Keratinocyte (primary cell): ENCODE results near the gene ADGRG1. TPM values are rescaled to one million over a fixed set of nuclear protein-coding genes. Genes with fewer than 3 reads are reported as not detected.

ENCODE experiments used
- DNase-seq: peaks from one replicate; pipeline ENCODE4 v3.0.0-alpha.2; 2011; ENCODE audit warnings: low read depth, missing footprints, low spot score
- FAIRE-seq: peaks from 2 replicates; lab custom pipeline; 2011; peaks lifted over from hg19 to GRCh38; lab: Jason Lieb, UNC
- H2AFZ ChIP-seq: 2 replicates; pipeline ENCODE4 v1.6.0; 2012; ENCODE audit warnings: low read length, control low read depth, inconsistent platforms; ENCODE audit not compliant: control insufficient read depth
- H3K27ac ChIP-seq: 2 replicates; pipeline ENCODE4 v1.5.1; 2011; ENCODE audit warnings: low read length; ENCODE audit not compliant: control insufficient read depth, insufficient read depth
- H3K27me3 ChIP-seq: 3 replicates; pipeline ENCODE4 v1.6.0; 2011; ENCODE audit warnings: low read length; ENCODE audit not compliant: control insufficient read depth, insufficient read depth; ENCODE audit errors: extremely low read depth
- H3K36me3 ChIP-seq, 2 experiments: 2 replicates in 1 of 2; 3 replicates in 1 of 2; pipeline ENCODE4 v1.5.1; 2011; ENCODE audit warnings: low read length in 2 of 2, mild to moderate bottlenecking in 1 of 2; ENCODE audit not compliant: control insufficient read depth in 2 of 2, insufficient read depth in 2 of 2; ENCODE audit errors: extremely low read depth in 1 of 2
- H3K4me1 ChIP-seq: 3 replicates; pipeline ENCODE4 v1.5.1; 2011; ENCODE audit warnings: low read length; ENCODE audit not compliant: control insufficient read depth, insufficient read depth; ENCODE audit errors: extremely low read depth
- H3K4me2 ChIP-seq: 3 replicates; pipeline ENCODE4 v1.6.0; 2011; ENCODE audit warnings: low read depth, low read length; ENCODE audit not compliant: control insufficient read depth, insufficient read depth; ENCODE audit errors: extremely low read depth
- H3K4me3 ChIP-seq, 3 experiments: fragments of 200-600 bp in 1 of 3; sonication (generic) in 1 of 3; 2 replicates in 2 of 3; 3 replicates in 1 of 3; pipeline ENCODE4 v1.5.1; 2011 to 2016; ENCODE audit warnings: low read length in 3 of 3, mild to moderate bottlenecking in 3 of 3, control low read depth in 2 of 3, inconsistent platforms in 1 of 3, low read depth in 1 of 3, mixed read lengths in 1 of 3, mixed run types in 1 of 3, moderate library complexity in 1 of 3; ENCODE audit not compliant: control insufficient read depth in 2 of 3, insufficient read depth in 2 of 3; ENCODE audit errors: extremely low read depth in 1 of 3
- H3K79me2 ChIP-seq: 2 replicates; pipeline ENCODE4 v1.6.0; 2012; ENCODE audit warnings: low read length; ENCODE audit not compliant: control insufficient read depth, insufficient read depth
- H3K9ac ChIP-seq: 3 replicates; pipeline ENCODE4 v1.6.0; 2011; ENCODE audit warnings: low read length; ENCODE audit not compliant: control insufficient read depth, insufficient read depth; ENCODE audit errors: extremely low read depth
- H3K9me1 ChIP-seq: 3 replicates; pipeline ENCODE4 v1.6.0; 2011; ENCODE audit warnings: low read length; ENCODE audit not compliant: control insufficient read depth, insufficient read depth; ENCODE audit errors: extremely low read depth
- H3K9me3 ChIP-seq: 2 replicates; pipeline ENCODE4 v1.5.1; 2012; ENCODE audit warnings: low read depth, low read length; ENCODE audit not compliant: control insufficient read depth
- H4K20me1 ChIP-seq: 3 replicates; pipeline ENCODE4 v1.6.0; 2011; ENCODE audit warnings: low read length; ENCODE audit not compliant: control insufficient read depth, insufficient read depth; ENCODE audit errors: extremely low read depth
- CTCF ChIP-seq, 3 experiments: IDR thresholded peaks in 1 of 3; conservative IDR thresholded peaks in 1 of 3; optimal IDR thresholded peaks in 1 of 3; 2 replicates in 2 of 3; 3 replicates in 1 of 3; pipeline versions ENCODE3 to v1.5.1; 2011; ENCODE audit warnings: low read length in 3 of 3, mild to moderate bottlenecking in 3 of 3, moderate library complexity in 2 of 3, control low read depth in 1 of 3, inconsistent platforms in 1 of 3; ENCODE audit not compliant: insufficient read depth in 2 of 3; ENCODE audit errors: extremely low read depth in 1 of 3
- EZH2 ChIP-seq: IDR thresholded peaks from one replicate; pipeline ENCODE4 v1.6.1; 2012; ENCODE audit warnings: inconsistent platforms, mild to moderate bottlenecking, low read length, moderate library complexity
- dilution Hi-C: fragments of 300-500 bp; cut with MboI; formaldehyde crosslinking; loops from one replicate; pipeline ENCODE4 v1.7.0; 2020; ENCODE audit warnings: low sequenced_read_pairs; ENCODE audit not compliant: extremely low pct_ligation_motif_present
- polyA plus RNA-seq, 5 experiments: library from polyadenylated mRNA; depleted of rRNA in 3 of 5; stranded (reverse) in 3 of 5; stranded (forward) in 1 of 5; unstranded in 1 of 5; fragments of >200 nt; gene quantifications; 1 replicate in 1 of 5; 2 replicates in 3 of 5; 3 replicates in 1 of 5; pipeline versions ENCODE4 v1.2.1 to v1.2.3, GENCODE V29; 2011 to 2012; ENCODE audit warnings: missing spikeins in 2 of 5, low read depth in 1 of 5, low replicate concordance in 1 of 5

The ADGRG1 gene
- polyA plus RNA-seq, 1 donor (not counting 4 experiments of a cell fraction or from before 2014, with no cell fraction given): 28.4 TPM

GRCh38 chr16:57628783-57629293, 408 bp downstream of the ADGRG1 start:
- peak overlapping the region; percentile 89 for H3K4me2 ChIP-seq
- dilution Hi-C loops: no loop called here
- H2AFZ ChIP-seq: no peak overlapping the region
- no peaks in the 10 kb centered on the region for H3K27me3 ChIP-seq
- FAIRE-seq (no peak), DNase-seq (no peak)
- peaks cover 9 to 10% of the 10 kb centered on the region in 2 experiments for H3K36me3 ChIP-seq
- H3K4me1 ChIP-seq: peaks cover 35% of the 10 kb centered on the region
- peak overlapping the region; percentile 67 for H3K27ac ChIP-seq
- H3K9me3 ChIP-seq: no peaks in the 10 kb centered on the region
- peak overlapping the region; percentile 67 for H3K9ac ChIP-seq
- TF ChIP-seq CTCF (optimal IDR thresholded peaks at IDR 0.05 in 1 of 3, IDR thresholded peaks at IDR 0.05 in 1 of 3, conservative IDR thresholded peaks at IDR 0.05 in 1 of 3; ENCODE audit: extremely low read depth in 1 of 3, insufficient read depth in 2 of 3, low read length in 3 of 3) (no peak), EZH2 (no peak)
- H4K20me1 ChIP-seq: peaks cover 9% of the 10 kb centered on the region
- H3K9me1 ChIP-seq: peaks cover 2% of the 10 kb centered on the region
- peak overlapping the region in 2 of 3 experiments; percentile 5 to 54 for H3K4me3 ChIP-seq
- peaks cover 33% of the 10 kb centered on the region for H3K79me2 ChIP-seq

- Histone ChIP-seq H3K27ac (no peak overlapping the region), H3K4me1 (peaks cover 36% of the 10 kb centered on the region), H3K4me2 (no peak overlapping the region), H3K36me3 (peaks cover 11 to 15% of the 10 kb centered on the region in 2 experiments), H3K79me2 (peaks cover 28% of the 10 kb centered on the region), H3K4me3 (no peak overlapping the region), H2AFZ (no peak overlapping the region), H4K20me1 (peaks cover 14% of the 10 kb centered on the region), H3K9me1 (peaks cover 4% of the 10 kb centered on the region), H3K9ac (no peak overlapping the region), H3K27me3 (no peaks in the 10 kb centered on the region), H3K9me3 (no peaks in the 10 kb centered on the region)
- DNase-seq (no peak), FAIRE-seq (no peak)
- no peak for TF ChIP-seq CTCF (optimal IDR thresholded peaks at IDR 0.05 in 1 of 3, IDR thresholded peaks at IDR 0.05 in 1 of 3, conservative IDR thresholded peaks at IDR 0.05 in 1 of 3; ENCODE audit: extremely low read depth in 1 of 3, insufficient read depth in 2 of 3, low read length in 3 of 3)
- TF ChIP-seq EZH2: no peak
- dilution Hi-C loops: no loop called here
Observed at GRCh38 chr16:57629516-57630406, 1.3 kb downstream of the ADGRG1 start.
